ENCODE measurements around the gene BRSK2.

GRCh38 chr11:1442807-1443366 lies 53.2 kb downstream of the BRSK2 start:
- TF ChIP-seq POLR2A (IDR thresholded peaks at IDR 0.05; ENCODE audit: low read depth, low read length) (no peak), CHD1 (IDR thresholded peaks at IDR 0.05; ENCODE audit: low read depth, low read length) (no peak), ELK1 (IDR thresholded peaks at IDR 0.05; ENCODE audit: borderline replicate concordance, low read depth, low read length) (no peak), RAD21 (IDR thresholded peaks at IDR 0.05; ENCODE audit: low read length) (no peak)

Measured in IMR-90 (cell line).